Epithelial cell of proximal tubule (primary cell): ENCODE measurements around the gene KCNF1. TPM values are rescaled to one million over a fixed set of nuclear protein-coding genes. Genes with fewer than 3 reads are reported as not detected.

Experiments used
- DNase-seq: peaks from one replicate; pipeline ENCODE4 v3.0.0-alpha.2; 2011; ENCODE audit warnings: low read depth
- H3K4me3 ChIP-seq: 2 replicates; pipeline ENCODE4 v1.5.1; 2011; ENCODE audit warnings: low read depth, mild to moderate bottlenecking, low read length
- CTCF ChIP-seq: conservative IDR thresholded peaks from 2 replicates; pipeline ENCODE4 v1.5.1; 2012; ENCODE audit warnings: low read depth, mild to moderate bottlenecking, low read length
- total RNA-seq: library from RNA; depleted of rRNA; stranded (reverse); fragments of >200 nt; gene quantifications from 2 replicates; pipeline ENCODE4 v1.2.3, GENCODE V29; 2015

The KCNF1 gene
- total RNA-seq, 1 donor from 2014 or later, result 1.3 TPM

DNA sequence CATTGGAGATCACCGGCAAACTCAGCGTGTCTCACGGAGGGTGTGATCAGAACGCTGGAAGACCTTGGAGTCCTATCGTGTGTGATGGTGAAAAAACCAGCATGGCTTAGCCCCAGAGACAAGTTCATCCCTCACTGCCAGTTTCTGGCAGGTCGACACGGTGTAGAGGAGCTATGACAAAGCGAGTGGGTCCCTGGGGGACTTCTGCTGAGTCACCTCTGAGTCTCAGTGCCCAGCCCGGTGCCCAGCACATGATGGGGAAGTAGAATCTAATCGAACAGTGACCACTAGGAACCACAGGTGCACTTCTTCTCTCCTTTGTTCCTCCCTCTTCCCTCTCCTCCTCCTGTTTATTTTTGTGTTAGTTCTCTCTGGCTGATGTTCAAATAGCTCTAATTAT lies 45.9 kb upstream of the KCNF1 start:
- TF ChIP-seq CTCF, result no peak
- DNase-seq, result no peak
- no peak overlapping the region for H3K4me3 ChIP-seq

GRCh38 chr2:10867692-10868420 lies 43.9 kb upstream of the KCNF1 start:
- no peak overlapping the region for H3K4me3 ChIP-seq
- no peak for DNase-seq
- TF ChIP-seq CTCF, result no peak

GRCh38 chr2:10868465-10869314 lies 43.0 kb upstream of the KCNF1 start:
- DNase-seq, result no peak

DNA sequence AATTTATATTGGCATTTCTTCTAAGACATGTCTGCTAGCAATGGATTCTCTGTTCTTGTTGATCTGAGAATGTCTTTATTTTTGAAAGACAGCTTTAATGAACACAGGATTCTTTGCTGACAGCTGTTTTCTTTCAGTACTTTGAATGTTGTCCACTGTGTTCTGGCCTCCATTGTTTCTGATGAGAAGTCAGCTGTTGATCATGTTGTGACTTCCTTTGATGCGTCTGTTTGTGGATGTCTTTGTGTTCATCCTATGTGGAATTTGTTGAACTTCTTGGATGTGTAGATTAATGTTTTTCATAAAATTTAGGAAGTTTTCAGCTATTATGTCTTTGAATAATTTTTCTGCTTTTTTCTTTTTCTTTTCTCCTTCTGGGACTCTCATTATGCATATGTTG lies 39.8 kb upstream of the KCNF1 start:
- H3K4me3 ChIP-seq, result no peak overlapping the region
- TF ChIP-seq CTCF, result no peak
- DNase-seq, result no peak

More at GRCh38 chr2:10868465-10869314, 43.0 kb upstream of the KCNF1 start:
- no peak overlapping the region for H3K4me3 ChIP-seq
- no peak for TF ChIP-seq CTCF

- no peak for DNase-seq
- TF ChIP-seq CTCF, result no peak
Observed at GRCh38 chr2:10873171-10873570, 38.6 kb upstream of the KCNF1 start.

DNA sequence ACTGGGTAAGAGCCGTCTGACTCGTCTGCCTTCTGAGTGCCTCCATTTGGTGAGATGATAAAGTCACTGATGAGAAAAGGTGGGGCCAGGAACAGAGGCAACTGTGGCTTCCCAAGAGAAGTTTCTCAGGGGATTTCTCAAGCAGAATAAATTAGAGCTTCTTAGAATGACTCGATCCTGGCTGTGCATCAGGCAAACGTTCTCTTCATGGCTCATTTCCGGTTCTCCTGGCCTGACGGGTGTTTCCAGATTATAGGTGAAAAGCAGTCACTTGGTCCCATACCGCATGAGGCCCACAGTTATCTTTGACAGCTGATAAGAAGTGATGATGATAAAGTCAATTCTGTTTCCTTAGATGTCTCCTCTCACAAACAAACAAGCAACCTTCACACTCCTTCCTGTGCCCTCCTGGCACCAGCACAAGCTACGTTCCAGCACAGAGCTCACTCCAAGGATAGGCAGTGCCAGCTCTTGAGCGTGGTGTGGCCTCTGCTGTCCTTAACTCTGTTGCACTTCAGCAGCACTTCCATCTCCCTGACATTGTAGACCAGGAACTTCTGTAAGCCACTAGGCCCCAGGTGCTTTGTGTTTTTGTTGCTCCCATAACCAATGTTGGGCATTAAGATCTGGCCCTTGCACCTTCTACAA lies 37.8 kb upstream of the KCNF1 start:
- H3K4me3 ChIP-seq, result no peak overlapping the region
- TF ChIP-seq CTCF, result no peak
- peak; percentile 15 for DNase-seq

More at GRCh38 chr2:10873171-10873570, 38.6 kb upstream of the KCNF1 start:
- no peak overlapping the region for H3K4me3 ChIP-seq
